Measurements from ENCODE around the gene SMURF2. TPM values are rescaled to one million over a fixed set of nuclear protein-coding genes. Genes with fewer than 3 reads are reported as not detected.

The SMURF2 gene
- total and polyA plus RNA-seq, 9 of the 15 experiments (the other 6 are each of a cell fraction or from before 2014, with no cell fraction given): 3.8 to 22.0 (median 14.8) TPM

DNA sequence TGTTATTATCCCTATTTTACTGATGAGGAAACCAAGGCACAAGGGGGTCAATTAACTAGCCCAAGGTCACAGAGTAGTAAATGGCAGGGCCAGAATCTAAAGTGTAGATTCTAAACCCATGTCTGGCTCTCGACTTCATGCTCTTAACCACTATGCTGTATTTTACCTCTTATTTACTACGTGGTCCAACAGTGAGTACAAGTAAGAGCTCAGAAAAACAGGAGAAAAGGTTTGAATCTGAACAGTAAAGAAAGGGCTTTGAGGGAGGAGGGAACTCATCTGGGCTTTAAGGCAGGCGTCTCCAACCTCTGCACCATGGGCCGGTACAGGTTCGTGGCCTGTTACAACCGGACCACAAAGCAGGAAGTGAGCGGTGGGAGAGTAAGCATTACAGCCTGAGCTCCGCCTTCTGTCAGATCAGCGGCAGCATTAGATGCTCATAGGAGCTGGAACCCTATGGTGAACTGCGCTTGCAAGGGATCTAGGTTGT is 62.9 kb downstream of the SMURF2 start (continued):
- TF ChIP-seq, protein P1, sequence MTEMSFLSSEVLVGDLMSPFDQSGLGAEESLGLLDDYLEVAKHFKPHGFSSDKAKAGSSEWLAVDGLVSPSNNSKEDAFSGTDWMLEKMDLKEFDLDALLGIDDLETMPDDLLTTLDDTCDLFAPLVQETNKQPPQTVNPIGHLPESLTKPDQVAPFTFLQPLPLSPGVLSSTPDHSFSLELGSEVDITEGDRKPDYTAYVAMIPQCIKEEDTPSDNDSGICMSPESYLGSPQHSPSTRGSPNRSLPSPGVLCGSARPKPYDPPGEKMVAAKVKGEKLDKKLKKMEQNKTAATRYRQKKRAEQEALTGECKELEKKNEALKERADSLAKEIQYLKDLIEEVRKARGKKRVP (CRISPR knock-in tag; IDR thresholded peaks at IDR 0.05): no peak
- TF ChIP-seq ESRRB (CRISPR knock-in tag; IDR thresholded peaks at IDR 0.05; ENCODE audit: borderline replicate concordance): no peak
- no peak for TF ChIP-seq MYBL2 (IDR thresholded peaks at IDR 0.05; ENCODE audit: low read depth)
- TF ChIP-seq MYBL2 (CRISPR knock-in tag; IDR thresholded peaks at IDR 0.05; ENCODE audit: borderline replicate concordance): no peak
- no peak for TF ChIP-seq TOE1 (IDR thresholded peaks at IDR 0.05; ENCODE audit: borderline replicate concordance)
- no peak for TF ChIP-seq TOE1 (CRISPR knock-in tag; IDR thresholded peaks at IDR 0.05; ENCODE audit: borderline replicate concordance, low read depth)
- TF ChIP-seq, protein P2, sequence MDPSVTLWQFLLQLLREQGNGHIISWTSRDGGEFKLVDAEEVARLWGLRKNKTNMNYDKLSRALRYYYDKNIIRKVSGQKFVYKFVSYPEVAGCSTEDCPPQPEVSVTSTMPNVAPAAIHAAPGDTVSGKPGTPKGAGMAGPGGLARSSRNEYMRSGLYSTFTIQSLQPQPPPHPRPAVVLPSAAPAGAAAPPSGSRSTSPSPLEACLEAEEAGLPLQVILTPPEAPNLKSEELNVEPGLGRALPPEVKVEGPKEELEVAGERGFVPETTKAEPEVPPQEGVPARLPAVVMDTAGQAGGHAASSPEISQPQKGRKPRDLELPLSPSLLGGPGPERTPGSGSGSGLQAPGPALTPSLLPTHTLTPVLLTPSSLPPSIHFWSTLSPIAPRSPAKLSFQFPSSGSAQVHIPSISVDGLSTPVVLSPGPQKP (CRISPR knock-in tag; IDR thresholded peaks at IDR 0.05): no peak
- TF ChIP-seq JUND (IDR thresholded peaks at IDR 0.05; ENCODE audit: borderline replicate concordance, low read depth, low read length): peak; percentile 25; the same call in 1 of the 2 replicates
- no peak for TF ChIP-seq JUND (tag; IDR thresholded peaks at IDR 0.05; ENCODE audit: borderline replicate concordance, low read depth, low read length)
- no peak for TF ChIP-seq DACH1 (IDR thresholded peaks at IDR 0.05; ENCODE audit: partially characterized antibody)
- TF ChIP-seq ELF2 (CRISPR knock-in tag; IDR thresholded peaks at IDR 0.05): no peak
- peak; percentile 44; the same call in 1 of the 2 replicates for TF ChIP-seq ETV1 (tag; conservative IDR thresholded peaks at IDR 0.05; ENCODE audit: low read depth)
- no peak for TF ChIP-seq SMARCB1 (IDR thresholded peaks at IDR 0.05; ENCODE audit: insufficient read length, low read depth)
- TF ChIP-seq, protein P3, sequence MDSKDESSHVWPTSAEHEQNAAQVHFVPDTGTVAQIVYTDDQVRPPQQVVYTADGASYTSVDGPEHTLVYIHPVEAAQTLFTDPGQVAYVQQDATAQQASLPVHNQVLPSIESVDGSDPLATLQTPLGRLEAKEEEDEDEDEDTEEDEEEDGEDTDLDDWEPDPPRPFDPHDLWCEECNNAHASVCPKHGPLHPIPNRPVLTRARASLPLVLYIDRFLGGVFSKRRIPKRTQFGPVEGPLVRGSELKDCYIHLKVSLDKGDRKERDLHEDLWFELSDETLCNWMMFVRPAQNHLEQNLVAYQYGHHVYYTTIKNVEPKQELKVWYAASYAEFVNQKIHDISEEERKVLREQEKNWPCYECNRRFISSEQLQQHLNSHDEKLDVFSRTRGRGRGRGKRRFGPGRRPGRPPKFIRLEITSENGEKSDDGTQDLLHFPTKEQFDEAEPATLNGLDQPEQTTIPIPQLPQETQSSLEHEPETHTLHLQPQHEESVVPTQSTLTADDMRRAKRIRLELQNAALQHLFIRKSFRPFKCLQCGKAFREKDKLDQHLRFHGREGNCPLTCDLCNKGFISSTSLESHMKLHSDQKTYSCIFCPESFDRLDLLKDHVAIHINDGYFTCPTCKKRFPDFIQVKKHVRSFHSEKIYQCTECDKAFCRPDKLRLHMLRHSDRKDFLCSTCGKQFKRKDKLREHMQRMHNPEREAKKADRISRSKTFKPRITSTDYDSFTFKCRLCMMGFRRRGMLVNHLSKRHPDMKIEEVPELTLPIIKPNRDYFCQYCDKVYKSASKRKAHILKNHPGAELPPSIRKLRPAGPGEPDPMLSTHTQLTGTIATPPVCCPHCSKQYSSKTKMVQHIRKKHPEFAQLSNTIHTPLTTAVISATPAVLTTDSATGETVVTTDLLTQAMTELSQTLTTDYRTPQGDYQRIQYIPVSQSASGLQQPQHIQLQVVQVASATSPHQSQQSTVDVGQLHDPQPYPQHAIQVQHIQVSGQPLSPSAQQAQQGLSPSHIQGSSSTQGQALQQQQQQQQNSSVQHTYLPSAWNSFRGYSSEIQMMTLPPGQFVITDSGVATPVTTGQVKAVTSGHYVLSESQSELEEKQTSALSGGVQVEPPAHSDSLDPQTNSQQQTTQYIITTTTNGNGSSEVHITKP (IDR thresholded peaks at IDR 0.05; ENCODE audit: partially characterized antibody): no peak
- TF ChIP-seq NEUROD1 (IDR thresholded peaks at IDR 0.05; ENCODE audit: borderline replicate concordance, low read depth, low read length, partially characterized antibody): no peak
- peak; percentile 87 for TF ChIP-seq KLF16 (IDR thresholded peaks at IDR 0.05)
- TF ChIP-seq ZNF778 (CRISPR knock-in tag; IDR thresholded peaks at IDR 0.05): no peak
- no peak for TF ChIP-seq KLF13 (tag; IDR thresholded peaks at IDR 0.05; ENCODE audit: borderline replicate concordance, low read depth)
- TF ChIP-seq, protein P4, sequence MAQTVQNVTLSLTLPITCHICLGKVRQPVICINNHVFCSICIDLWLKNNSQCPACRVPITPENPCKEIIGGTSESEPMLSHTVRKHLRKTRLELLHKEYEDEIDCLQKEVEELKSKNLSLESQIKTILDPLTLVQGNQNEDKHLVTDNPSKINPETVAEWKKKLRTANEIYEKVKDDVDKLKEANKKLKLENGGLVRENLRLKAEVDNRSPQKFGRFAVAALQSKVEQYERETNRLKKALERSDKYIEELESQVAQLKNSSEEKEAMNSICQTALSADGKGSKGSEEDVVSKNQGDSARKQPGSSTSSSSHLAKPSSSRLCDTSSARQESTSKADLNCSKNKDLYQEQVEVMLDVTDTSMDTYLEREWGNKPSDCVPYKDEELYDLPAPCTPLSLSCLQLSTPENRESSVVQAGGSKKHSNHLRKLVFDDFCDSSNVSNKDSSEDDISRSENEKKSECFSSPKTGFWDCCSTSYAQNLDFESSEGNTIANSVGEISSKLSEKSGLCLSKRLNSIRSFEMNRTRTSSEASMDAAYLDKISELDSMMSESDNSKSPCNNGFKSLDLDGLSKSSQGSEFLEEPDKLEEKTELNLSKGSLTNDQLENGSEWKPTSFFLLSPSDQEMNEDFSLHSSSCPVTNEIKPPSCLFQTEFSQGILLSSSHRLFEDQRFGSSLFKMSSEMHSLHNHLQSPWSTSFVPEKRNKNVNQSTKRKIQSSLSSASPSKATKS (CRISPR knock-in tag; IDR thresholded peaks at IDR 0.05): no peak
- no peak for TF ChIP-seq ZNF75A (CRISPR knock-in tag; IDR thresholded peaks at IDR 0.05)

All from K562 (cell line).